Activated T-helper 2 cell treated with anti-CD3 and anti-CD28 coated beads, Interferon-gamma antibody, Interleukin-2, Interleukin-4, amounts not matched to agents 10 μg/mL and 5 μg/mL and 100 μg/mL, durations not matched to agents 14 hours and 24 hours and 36 hours (primary cell): ENCODE data around the gene PRM3. TPM values are rescaled to one million over a fixed set of nuclear protein-coding genes. Genes with fewer than 3 reads are reported as not detected.

Experiments used
- DNase-seq: peaks from one replicate; pipeline ENCODE4 v3.0.0; 2021; ENCODE audit warnings: low spot score
- H3K27ac Mint-ChIP-seq: one replicate; pipeline ENCODE4 v1.8.0; 2021; ENCODE audit warnings: mixed read lengths
- H3K27me3 Mint-ChIP-seq: one replicate; pipeline ENCODE4 v1.8.0; 2021; ENCODE audit warnings: low read depth, mixed read lengths
- H3K36me3 Mint-ChIP-seq: one replicate; pipeline ENCODE4 v1.8.0; 2021; ENCODE audit warnings: low read depth, mixed read lengths
- H3K4me1 Mint-ChIP-seq: one replicate; pipeline ENCODE4 v1.8.0; 2021; ENCODE audit warnings: low read depth, mixed read lengths
- H3K4me3 Mint-ChIP-seq: one replicate; pipeline ENCODE4 v1.8.0; 2021; ENCODE audit warnings: low read depth, mild to moderate bottlenecking, moderate library complexity, mixed read lengths
- H3K9me3 Mint-ChIP-seq: one replicate; pipeline ENCODE4 v1.8.0; 2021; ENCODE audit warnings: mixed read lengths
- intact Hi-C: fragments of 100-400 bp; cut with micrococcal nuclease; formaldehyde crosslinking; loops from one replicate; pipeline ENCODE4 v1.15.1; 2023
- total RNA-seq: library from RNA; stranded (reverse); gene quantifications from 2 replicates; pipeline ENCODE4 v1.2.3, GENCODE V29; 2022

The PRM3 gene
- total RNA-seq, 1 donor from 2014 or later, result not detected

DNA sequence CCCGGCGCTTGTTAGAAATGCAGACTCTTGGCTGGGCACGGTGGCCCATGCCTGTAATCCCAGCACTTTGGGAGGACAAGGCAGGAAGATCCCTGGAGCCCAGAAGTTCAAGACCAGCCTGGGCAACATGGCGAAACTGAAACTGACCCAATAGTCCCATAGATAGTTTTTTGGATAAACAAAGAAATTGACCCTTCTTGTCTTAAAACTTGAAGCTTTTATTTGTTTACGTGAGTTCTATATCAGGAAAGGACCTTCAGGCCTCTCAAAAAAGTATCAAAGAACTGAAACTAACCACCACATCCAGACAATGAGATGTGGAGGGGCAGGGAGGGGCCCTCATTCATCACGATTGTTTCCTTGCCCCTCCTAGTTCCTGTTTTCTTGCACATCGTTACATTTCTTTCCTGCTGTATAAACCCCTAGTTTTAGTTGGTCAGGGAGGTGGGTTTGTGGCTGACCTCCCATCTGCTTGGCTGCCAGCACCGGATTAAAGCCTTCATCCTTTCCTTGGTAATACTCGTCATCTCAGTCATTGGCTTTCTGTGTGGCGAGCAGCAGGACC lies 37.6 kb upstream of the PRM3 start:
- peak overlapping the region; percentile 30 for H3K4me3 Mint-ChIP-seq
- H3K27ac Mint-ChIP-seq, result peak overlapping the region; percentile 80
- peaks cover 38% of the 10 kb centered on the region for H3K4me1 Mint-ChIP-seq
- intact Hi-C loops, result loop anchor here (1.0 to 2.0 kb wide), 6 partner anchors 17 to 346 kb away; partner anchors contain the start of genes RMI2 and SOCS1
- no peaks in the 10 kb centered on the region for H3K36me3 Mint-ChIP-seq
- DNase-seq, result peak; percentile 65
- H3K27me3 Mint-ChIP-seq, result no peaks in the 10 kb centered on the region
- no peaks in the 10 kb centered on the region for H3K9me3 Mint-ChIP-seq

DNA sequence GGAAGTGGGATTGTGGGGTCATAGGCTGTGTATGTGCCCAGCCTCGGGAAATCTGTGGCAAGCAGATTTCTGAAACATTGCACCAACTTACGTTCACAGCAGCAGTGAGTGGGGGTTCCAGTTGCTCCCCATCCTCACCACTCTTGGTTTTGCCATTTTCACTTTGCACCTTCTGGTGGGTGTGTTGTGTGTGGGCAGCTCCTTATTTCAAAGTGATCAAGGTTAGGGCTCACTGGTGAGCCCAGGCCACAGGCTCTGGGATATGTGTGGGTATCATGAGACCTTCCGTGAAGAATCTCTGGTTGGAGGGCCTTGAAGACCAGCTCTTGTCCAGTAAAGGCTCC lies 37.2 kb upstream of the PRM3 start:
- H3K27ac Mint-ChIP-seq, result peak overlapping the region; percentile 80
- intact Hi-C loops, result loop anchor here (2.0 kb wide), 3 partner anchors 52 to 346 kb away; partner anchors contain the start of gene SOCS1
- H3K4me1 Mint-ChIP-seq, result peaks cover 38% of the 10 kb centered on the region
- no peak for DNase-seq
- no peak overlapping the region for H3K4me3 Mint-ChIP-seq
- H3K9me3 Mint-ChIP-seq, result no peaks in the 10 kb centered on the region
- no peaks in the 10 kb centered on the region for H3K36me3 Mint-ChIP-seq
- no peaks in the 10 kb centered on the region for H3K27me3 Mint-ChIP-seq

DNA sequence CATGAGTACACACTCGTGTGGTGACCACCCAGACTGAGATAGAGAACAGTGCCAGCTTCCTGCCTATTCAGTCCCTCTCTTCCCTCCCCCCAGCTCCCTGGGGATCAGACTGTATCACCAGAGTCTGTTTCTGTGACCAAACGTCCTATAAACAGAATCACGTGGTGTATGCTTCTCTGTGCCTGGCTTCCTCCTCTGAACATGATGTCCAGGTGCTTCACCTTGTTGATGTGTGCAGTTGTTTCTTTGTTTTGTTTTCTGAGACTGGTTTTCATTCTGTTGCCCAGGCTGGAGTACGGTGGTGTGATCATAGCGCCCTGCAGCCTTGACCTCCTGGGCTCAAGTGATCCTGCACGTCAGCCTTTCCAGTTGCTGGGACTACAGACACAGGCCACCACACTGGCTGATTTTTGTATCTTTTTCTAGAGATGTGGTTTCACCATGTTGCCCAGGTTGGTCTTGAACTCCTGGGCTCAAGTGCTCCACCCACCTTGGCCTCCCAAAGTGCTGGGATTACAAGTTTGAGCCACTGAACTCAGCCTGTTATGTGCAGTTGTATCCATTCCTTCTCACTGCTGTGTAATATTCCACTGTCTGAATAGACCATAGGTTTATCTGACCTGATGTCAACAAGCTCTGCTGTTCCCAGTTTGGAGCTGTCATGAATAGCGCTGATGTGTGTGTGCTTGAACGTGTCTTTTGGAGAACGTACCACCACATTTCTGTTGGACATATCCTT lies 36.6 kb upstream of the PRM3 start:
- Mint-ChIP-seq H3K27ac (peak overlapping the region; percentile 8), H3K4me1 (peaks cover 38% of the 10 kb centered on the region), H3K4me3 (no peak overlapping the region), H3K36me3 (no peaks in the 10 kb centered on the region), H3K27me3 (no peaks in the 10 kb centered on the region), H3K9me3 (no peaks in the 10 kb centered on the region)
- intact Hi-C loops, result loop anchor here (2.0 kb wide), 3 partner anchors 53 to 345 kb away; partner anchors contain the start of gene SOCS1
- DNase-seq, result no peak

- intact Hi-C loops, result no loop called here
- Mint-ChIP-seq H3K27me3 (no peaks in the 10 kb centered on the region), H3K4me1 (peaks cover 37% of the 10 kb centered on the region), H3K27ac (no peak overlapping the region), H3K9me3 (no peaks in the 10 kb centered on the region), H3K36me3 (no peaks in the 10 kb centered on the region), H3K4me3 (no peak overlapping the region)
- DNase-seq, result no peak
Observed at GRCh38 chr16:11308493-11309283, 35.3 kb upstream of the PRM3 start.

DNA sequence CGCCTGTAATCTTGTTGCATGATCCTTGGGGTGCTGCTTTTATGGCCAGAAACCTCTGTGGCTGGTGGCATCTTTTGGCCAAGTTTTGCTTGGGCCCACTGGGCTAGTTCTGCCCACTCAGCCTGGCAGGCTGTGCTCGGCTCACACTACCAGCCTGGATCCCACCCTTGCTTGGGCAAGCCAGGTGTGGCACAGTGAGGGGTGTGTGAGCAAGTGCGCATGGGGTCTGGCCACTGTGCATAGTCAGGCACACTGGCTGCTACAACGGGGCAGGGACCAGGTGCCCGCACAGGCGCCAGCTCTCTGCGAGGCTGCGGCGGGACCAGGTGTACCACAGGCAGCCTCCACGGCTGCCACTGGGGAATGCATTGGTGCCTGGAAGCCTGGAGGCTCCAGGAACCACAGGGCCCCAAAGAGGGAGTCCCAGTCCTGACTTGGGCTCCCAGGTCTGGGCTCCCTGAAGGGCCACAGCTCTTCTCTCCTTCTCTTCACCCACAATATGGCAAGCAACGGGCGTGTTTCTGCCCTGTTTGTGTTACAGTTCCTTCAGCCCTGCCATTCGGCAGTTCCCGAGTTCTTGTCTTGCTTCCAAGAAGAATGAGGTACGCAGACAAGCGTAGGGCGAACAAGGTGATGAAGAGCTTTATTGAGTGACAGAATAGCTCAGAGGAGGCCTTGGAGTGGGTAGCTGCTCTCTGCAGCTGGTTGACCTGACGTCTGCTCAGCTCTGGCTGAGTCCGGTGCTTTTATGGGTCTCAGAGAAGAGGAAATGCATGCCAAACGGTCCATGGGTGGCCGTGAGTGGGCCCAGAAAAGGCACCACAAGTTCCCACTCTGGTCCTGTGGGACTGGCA lies 34.4 kb upstream of the PRM3 start:
- intact Hi-C loops, result no loop called here
- no peaks in the 10 kb centered on the region for H3K9me3 Mint-ChIP-seq
- H3K27ac Mint-ChIP-seq, result no peak overlapping the region
- no peak for DNase-seq
- H3K36me3 Mint-ChIP-seq, result no peaks in the 10 kb centered on the region
- peaks cover 33% of the 10 kb centered on the region for H3K4me1 Mint-ChIP-seq
- H3K27me3 Mint-ChIP-seq, result no peaks in the 10 kb centered on the region
- no peak overlapping the region for H3K4me3 Mint-ChIP-seq

DNA sequence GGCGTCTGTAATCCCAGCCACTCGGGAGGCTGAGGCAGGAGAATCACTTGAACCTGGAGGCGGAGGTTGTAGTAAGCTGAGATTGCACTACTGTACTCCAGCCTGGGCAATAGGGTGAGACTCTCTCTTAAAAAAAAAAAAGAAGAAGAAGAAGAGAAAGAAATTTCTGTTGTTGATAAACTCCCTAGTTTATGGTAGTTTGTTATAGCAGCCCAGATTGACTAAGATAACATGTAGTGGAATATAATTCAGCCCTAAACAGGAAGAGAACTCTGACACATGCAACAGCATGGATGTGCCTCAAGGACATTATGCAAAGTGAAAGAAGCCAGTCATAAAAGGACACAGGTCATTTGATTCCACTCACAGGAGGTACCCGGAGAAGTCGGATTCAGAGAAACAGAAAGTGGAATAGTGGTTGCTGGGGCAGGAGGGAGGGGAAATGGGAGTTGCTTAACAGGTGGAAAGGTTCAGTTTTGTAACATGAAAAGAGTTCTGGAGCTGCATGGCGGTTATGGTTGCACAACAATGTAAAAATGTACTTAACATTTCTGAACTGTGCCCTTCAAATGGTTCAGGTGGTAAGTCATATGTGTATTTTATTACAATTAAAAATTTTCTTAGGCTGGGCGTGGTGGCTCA lies 33.7 kb upstream of the PRM3 start:
- no peaks in the 10 kb centered on the region for H3K27me3 Mint-ChIP-seq
- no peak for DNase-seq
- intact Hi-C loops, result no loop called here
- no peaks in the 10 kb centered on the region for H3K36me3 Mint-ChIP-seq
- peaks cover 28% of the 10 kb centered on the region for H3K4me1 Mint-ChIP-seq
- H3K9me3 Mint-ChIP-seq, result no peaks in the 10 kb centered on the region
- no peak overlapping the region for H3K27ac Mint-ChIP-seq
- H3K4me3 Mint-ChIP-seq, result no peak overlapping the region

DNA sequence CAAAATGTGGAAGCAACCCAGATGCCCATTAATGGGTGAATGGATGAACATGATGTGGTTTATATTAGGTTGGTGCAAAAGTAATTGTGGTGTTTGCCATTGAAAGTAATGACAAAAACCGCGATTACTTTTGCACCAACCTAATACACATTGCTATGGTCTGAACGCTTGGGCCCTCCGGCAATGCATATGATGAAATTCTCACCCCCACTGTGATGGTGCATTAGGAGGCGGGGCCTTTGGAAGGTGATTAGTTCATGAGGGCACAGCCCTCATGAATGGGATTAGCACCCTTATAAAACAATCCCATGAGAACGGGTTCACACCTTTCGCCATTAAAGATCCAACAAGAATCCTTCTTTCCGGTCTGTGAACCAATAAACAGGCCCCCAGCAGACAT lies 33.0 kb upstream of the PRM3 start:
- H3K27me3 Mint-ChIP-seq, result no peaks in the 10 kb centered on the region
- no peak overlapping the region for H3K27ac Mint-ChIP-seq

GRCh38 chr16:11303405-11304138 lies 30.1 kb upstream of the PRM3 start:
- Mint-ChIP-seq H3K4me1 (peaks cover 11% of the 10 kb centered on the region), H3K4me3 (no peak overlapping the region), H3K9me3 (no peaks in the 10 kb centered on the region), H3K27me3 (no peaks in the 10 kb centered on the region), H3K36me3 (no peaks in the 10 kb centered on the region), H3K27ac (no peak overlapping the region)
- no peak for DNase-seq
- intact Hi-C loops, result no loop called here

More for the DNA sequence above, 33.0 kb upstream of the PRM3 start:
- DNase-seq, result no peak
- Mint-ChIP-seq H3K9me3 (no peaks in the 10 kb centered on the region), H3K36me3 (no peaks in the 10 kb centered on the region), H3K4me1 (peaks cover 25% of the 10 kb centered on the region), H3K4me3 (no peak overlapping the region)
- intact Hi-C loops, result no loop called here

DNA sequence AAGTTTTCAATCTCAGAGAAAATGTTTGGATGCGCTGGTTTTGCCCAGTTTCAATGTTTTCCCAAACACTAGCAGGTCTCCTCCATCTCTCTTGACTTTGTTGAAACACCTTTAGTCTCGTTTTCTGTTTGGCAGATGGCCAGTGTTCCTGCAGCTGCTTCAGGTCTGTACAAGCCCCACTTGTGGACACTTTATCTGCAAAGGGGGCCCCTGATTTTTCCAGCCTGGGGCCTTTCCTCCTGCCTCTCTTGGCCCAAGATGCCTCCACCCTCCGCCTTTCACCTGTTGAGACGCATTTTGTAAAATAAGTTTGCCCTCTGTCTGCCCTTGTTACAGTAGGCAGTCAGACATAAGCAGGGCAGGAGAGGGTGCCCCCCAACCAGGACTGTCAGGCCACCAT lies 29.5 kb upstream of the PRM3 start:
- H3K9me3 Mint-ChIP-seq, result no peaks in the 10 kb centered on the region
- H3K36me3 Mint-ChIP-seq, result no peaks in the 10 kb centered on the region
- no peak overlapping the region for H3K27ac Mint-ChIP-seq
- DNase-seq, result no peak
- no peak overlapping the region for H3K4me3 Mint-ChIP-seq
- no peaks in the 10 kb centered on the region for H3K27me3 Mint-ChIP-seq
- intact Hi-C loops, result no loop called here
- peaks cover 10% of the 10 kb centered on the region for H3K4me1 Mint-ChIP-seq

DNA sequence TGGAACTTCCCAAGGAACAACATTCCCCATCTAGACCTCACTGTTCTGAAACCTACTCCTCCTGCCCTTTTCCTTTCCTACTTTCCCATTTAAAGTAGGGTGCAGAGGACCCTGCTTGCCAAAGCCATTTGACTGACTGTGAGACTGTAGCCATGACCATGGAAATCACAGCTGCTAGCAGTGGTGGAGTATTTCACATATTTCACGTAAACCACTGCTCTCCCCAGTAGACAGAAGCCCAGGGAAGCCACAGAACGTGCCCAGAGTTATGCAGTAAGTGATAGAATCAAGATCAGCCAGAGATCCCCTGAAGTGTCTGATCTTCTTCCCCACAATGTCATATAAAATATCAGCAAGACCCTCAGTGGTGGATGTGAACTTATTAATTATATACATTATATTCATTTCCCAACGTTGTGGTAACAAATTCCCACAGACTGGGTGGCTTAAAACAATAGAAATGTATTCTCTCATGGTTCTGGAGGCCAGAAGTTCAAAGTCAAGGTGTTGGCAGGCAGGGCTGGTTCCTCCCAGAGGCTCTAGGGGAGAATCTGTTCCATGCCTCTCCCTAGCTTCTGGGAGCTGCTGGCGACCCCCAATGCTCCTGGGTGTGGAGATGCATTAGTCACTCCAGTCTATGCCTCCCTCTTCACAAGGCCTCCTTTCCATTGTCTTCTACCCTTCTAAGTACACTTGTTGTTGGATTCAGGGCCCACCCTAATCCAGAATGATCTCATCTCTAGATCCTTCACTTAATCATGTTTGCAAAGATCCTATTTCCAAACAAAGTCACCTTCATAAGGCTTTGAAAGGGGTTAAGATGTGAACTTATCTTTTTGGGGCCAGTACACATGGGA lies 28.4 kb upstream of the PRM3 start:
- no peak overlapping the region for H3K27ac Mint-ChIP-seq
- intact Hi-C loops, result no loop called here
- H3K4me1 Mint-ChIP-seq, result peaks cover 17% of the 10 kb centered on the region
- no peak overlapping the region for H3K4me3 Mint-ChIP-seq
- H3K9me3 Mint-ChIP-seq, result no peaks in the 10 kb centered on the region
- H3K27me3 Mint-ChIP-seq, result no peaks in the 10 kb centered on the region
- no peak for DNase-seq
- no peaks in the 10 kb centered on the region for H3K36me3 Mint-ChIP-seq

DNA sequence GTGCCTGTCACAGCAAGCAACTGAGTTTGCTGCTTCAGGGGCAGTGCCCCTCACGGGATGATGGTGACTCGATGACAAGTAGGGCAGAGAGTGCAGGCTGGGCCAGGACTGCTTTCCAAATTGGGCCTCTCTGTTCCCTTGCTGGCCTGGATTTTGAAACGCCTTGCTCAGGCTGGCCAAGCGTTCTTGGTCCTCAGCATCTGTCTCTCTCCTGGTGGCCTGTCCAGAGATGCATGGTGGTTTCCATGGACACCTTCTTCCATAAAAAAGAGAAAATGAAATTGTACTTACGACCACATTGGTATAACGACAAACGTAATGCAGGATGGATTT lies 27.1 kb upstream of the PRM3 start:
- Mint-ChIP-seq H3K27ac (no peak overlapping the region), H3K9me3 (no peaks in the 10 kb centered on the region), H3K36me3 (no peaks in the 10 kb centered on the region), H3K4me3 (no peak overlapping the region), H3K4me1 (peaks cover 20% of the 10 kb centered on the region), H3K27me3 (no peaks in the 10 kb centered on the region)
- DNase-seq, result no peak
- intact Hi-C loops, result no loop called here
